B cell (primary cell): ENCODE results near the gene RNF38. TPM values are rescaled to one million over a fixed set of nuclear protein-coding genes. Genes with fewer than 3 reads are reported as not detected.

Experiments used
- ATAC-seq: fragments of 200-7000 bp; cut with Tn5 transposase; one replicate; pipeline ENCODE4 v1.10.0; 2021; ENCODE audit warnings: low read depth, mild to moderate bottlenecking, moderate number of reproducible peaks, moderate library complexity
- CTCF ChIA-PET: fragments of 350-600 bp; sonication (Branson Sonifier 250); formaldehyde crosslinking; loops from one replicate; lab custom pipeline; 2021; ENCODE audit warnings: antibody characterized with exemption, inconsistent platforms; lab: Charles Lee
- POLR2A ChIA-PET: fragments of 350-600 bp; sonication (Branson Sonifier 250); formaldehyde crosslinking; loops from one replicate; lab custom pipeline; 2021; ENCODE audit warnings: antibody characterized with exemption; lab: Charles Lee
- DNase-seq: peaks from one replicate; pipeline ENCODE4 v3.0.0; 2013
- H2AFZ ChIP-seq: 2 replicates; pipeline ENCODE4 v1.6.1; 2012; ENCODE audit warnings: mild to moderate bottlenecking, low read depth, low read length; ENCODE audit not compliant: insufficient read depth, poor library complexity, severe bottlenecking
- H3K27ac ChIP-seq, 2 donors: 1 replicate in 1 of 2; 2 replicates in 1 of 2; pipeline ENCODE4 v1.5.1; 2012 to 2013; ENCODE audit warnings: low read length in 2 of 2, mild to moderate bottlenecking in 2 of 2, moderate library complexity in 1 of 2
- H3K27me3 ChIP-seq, 4 experiments: fragments of 200-600 bp in 1 of 4; sonication (generic) in 1 of 4; replicated peaks in 1 of 4; 1 replicate in 2 of 4; 2 replicates in 2 of 4; pipeline versions ENCODE4 v1.6.1 to v1.7.0; 2013 to 2016; ENCODE audit warnings: low read length in 3 of 4, mild to moderate bottlenecking in 2 of 4, mixed read lengths in 1 of 4, moderate library complexity in 1 of 4; ENCODE audit not compliant: insufficient read depth in 4 of 4, control insufficient read depth in 3 of 4; ENCODE audit errors: control extremely low read depth in 1 of 4
- H3K36me3 ChIP-seq, 2 experiments: replicated peaks in 1 of 2; 1 replicate in 1 of 2; 2 replicates in 1 of 2; pipeline versions ENCODE4 v1.6.1 to v1.7.1; 2013; ENCODE audit warnings: low read length in 1 of 2; ENCODE audit not compliant: insufficient read depth in 2 of 2, control insufficient read depth in 1 of 2; ENCODE audit errors: control extremely low read depth in 1 of 2, extremely low read depth in 1 of 2
- H3K4me1 ChIP-seq, 2 donors: fragments of 200-600 bp in 1 of 2; sonication (generic) in 1 of 2; 1 replicate in 1 of 2; 2 replicates in 1 of 2; pipeline versions ENCODE4 v1.5.1 to v1.6.1; 2013 to 2017; ENCODE audit warnings: low read length in 2 of 2; ENCODE audit not compliant: control insufficient read depth in 2 of 2, insufficient read depth in 2 of 2
- H3K4me2 ChIP-seq: replicated peaks from 2 replicates; pipeline ENCODE3; 2012; ENCODE audit warnings: mild to moderate bottlenecking, low read depth, low read length; ENCODE audit not compliant: poor library complexity, severe bottlenecking
- H3K4me3 ChIP-seq, 5 experiments: fragments of 200-600 bp in 1 of 5; sonication (generic) in 1 of 5; 1 replicate in 3 of 5; 2 replicates in 2 of 5; pipeline versions ENCODE4 v1.5.1 to v1.7.0; 2011 to 2016; ENCODE audit warnings: low read length in 4 of 5, mild to moderate bottlenecking in 4 of 5, low read depth in 2 of 5, control low read depth in 1 of 5, moderate library complexity in 1 of 5; ENCODE audit not compliant: insufficient read depth in 1 of 5; ENCODE audit errors: control extremely low read depth in 1 of 5, extremely low read depth in 1 of 5
- H3K79me2 ChIP-seq: fragments of 200-600 bp; sonication (generic); one replicate; pipeline ENCODE4 v1.6.0; 2016; ENCODE audit warnings: low read length; ENCODE audit not compliant: control insufficient read depth, insufficient read depth
- H3K9ac ChIP-seq: fragments of 200-600 bp; sonication (generic); 2 replicates; pipeline ENCODE4 v1.6.1; 2017; ENCODE audit warnings: mild to moderate bottlenecking, low read length, moderate library complexity
- H3K9me3 ChIP-seq, 3 donors: one replicate each; pipeline versions ENCODE4 v1.6.1 to v1.7.1; 2013; ENCODE audit warnings: low read length in 2 of 3; ENCODE audit not compliant: control insufficient read depth in 2 of 3, insufficient read depth in 1 of 3; ENCODE audit errors: control extremely low read depth in 1 of 3
- H4K20me1 ChIP-seq: 2 replicates; pipeline ENCODE4 v1.6.0; 2012; ENCODE audit warnings: mild to moderate bottlenecking, low read length; ENCODE audit not compliant: insufficient read depth, control insufficient read depth, poor library complexity, severe bottlenecking
- H3K27ac Mint-ChIP-seq: one replicate; pipeline ENCODE4 v1.8.0; 2021; ENCODE audit warnings: mixed read lengths
- H3K27me3 Mint-ChIP-seq: one replicate; pipeline ENCODE4 v1.8.0; 2021; ENCODE audit warnings: mixed read lengths
- H3K4me1 Mint-ChIP-seq: one replicate; pipeline ENCODE4 v1.8.0; 2021; ENCODE audit warnings: mixed read lengths
- H3K4me3 Mint-ChIP-seq: one replicate; pipeline ENCODE4 v1.8.0; 2021; ENCODE audit warnings: mixed read lengths
- H3K9me3 Mint-ChIP-seq: one replicate; pipeline ENCODE4 v1.8.0; 2022; ENCODE audit warnings: mixed read lengths; ENCODE audit not compliant: insufficient read depth
- EZH2 ChIP-seq: IDR thresholded peaks from 2 replicates; pipeline ENCODE4 v1.6.1; 2012; ENCODE audit warnings: borderline replicate concordance, low read depth, mild to moderate bottlenecking, moderate library complexity, low read length; ENCODE audit not compliant: insufficient read depth, poor library complexity, severe bottlenecking
- WGBS: methylation state at CpG from one replicate; pipeline ENCODE4 v1.1.5; 2013; ENCODE audit warnings: missing lambda C conversion rate; ENCODE audit not compliant: insufficient coverage; 5-methylcytosine and 5-hydroxymethylcytosine counted together
- intact Hi-C: fragments of 100-400 bp; cut with micrococcal nuclease; formaldehyde crosslinking; loops from one replicate; pipeline ENCODE4 v1.10.0; 2022
- polyA plus RNA-seq: library from polyadenylated mRNA; depleted of rRNA; stranded (reverse); fragments of >200 nt; gene quantifications from 2 replicates; pipeline ENCODE4 v1.2.3, GENCODE V29; 2012
- total RNA-seq, 2 donors: library from RNA; stranded (reverse); fragments of 120-200 nt in 1 of 2; gene quantifications; 1 replicate in 1 of 2; 2 replicates in 1 of 2; pipeline versions ENCODE4 v1.2.3 to v1.2.4, GENCODE V29; 2013 to 2022
- TF ChIP-seq, protein P1 (sequence below): fragments of 200-600 bp; IDR thresholded peaks from one replicate; pipeline ENCODE4 v1.8.0; 2022; ENCODE audit warnings: antibody characterized with exemption, mild to moderate bottlenecking

The RNF38 gene
- total and polyA plus RNA-seq, 2 donors (not counting 1 experiment from before 2014, with no cell fraction given): 25.2 to 81.6 TPM

DNA sequence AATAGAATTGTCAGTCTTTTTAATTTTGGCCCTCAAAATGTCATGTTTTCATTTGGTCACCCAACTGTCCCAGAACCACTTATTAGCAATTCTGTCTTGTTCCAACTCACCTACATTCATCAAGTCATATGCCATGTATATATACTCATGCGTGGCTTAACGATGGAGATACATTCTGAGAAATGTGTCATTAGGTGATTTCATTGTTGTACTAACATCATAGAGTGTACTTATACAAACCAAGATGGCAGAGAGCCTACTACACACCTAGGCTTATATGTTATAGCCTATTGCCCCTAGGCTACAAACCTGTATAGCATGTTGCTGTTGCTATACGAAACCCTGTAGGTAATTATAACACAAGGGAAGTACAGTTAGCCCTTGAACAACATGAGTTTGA, 36.6 kb downstream of the RNF38 start:
- Mint-ChIP-seq H3K9me3 (no peaks in the 10 kb centered on the region), H3K27me3 (no peaks in the 10 kb centered on the region), H3K4me3 (no peak overlapping the region), H3K27ac (no peak overlapping the region), H3K4me1 (no peaks in the 10 kb centered on the region)
- ATAC-seq (no peak), DNase-seq (no peak)
- Histone ChIP-seq H3K9me3 (no peaks in the 10 kb centered on the region), H3K4me2 (no peak overlapping the region), H3K4me3 (no peak overlapping the region), H3K27ac (no peak overlapping the region), H3K4me1 (no peaks in the 10 kb centered on the region), H3K9ac (no peak overlapping the region), H4K20me1 (peaks cover 42% of the 10 kb centered on the region), H3K79me2 (peaks cover 26% of the 10 kb centered on the region), H3K36me3 (peaks cover 11 to 40% of the 10 kb centered on the region in 2 experiments), H2AFZ (no peak overlapping the region), H3K27me3 (no peaks in the 10 kb centered on the region)
- WGBS: no CpG with 5 or more reads among the region's 3 CpGs
- ChIA-PET POLR2A (no interaction called here), CTCF (no interaction called here)
- TF ChIP-seq EZH2: no peak
- TF ChIP-seq, protein P1, sequence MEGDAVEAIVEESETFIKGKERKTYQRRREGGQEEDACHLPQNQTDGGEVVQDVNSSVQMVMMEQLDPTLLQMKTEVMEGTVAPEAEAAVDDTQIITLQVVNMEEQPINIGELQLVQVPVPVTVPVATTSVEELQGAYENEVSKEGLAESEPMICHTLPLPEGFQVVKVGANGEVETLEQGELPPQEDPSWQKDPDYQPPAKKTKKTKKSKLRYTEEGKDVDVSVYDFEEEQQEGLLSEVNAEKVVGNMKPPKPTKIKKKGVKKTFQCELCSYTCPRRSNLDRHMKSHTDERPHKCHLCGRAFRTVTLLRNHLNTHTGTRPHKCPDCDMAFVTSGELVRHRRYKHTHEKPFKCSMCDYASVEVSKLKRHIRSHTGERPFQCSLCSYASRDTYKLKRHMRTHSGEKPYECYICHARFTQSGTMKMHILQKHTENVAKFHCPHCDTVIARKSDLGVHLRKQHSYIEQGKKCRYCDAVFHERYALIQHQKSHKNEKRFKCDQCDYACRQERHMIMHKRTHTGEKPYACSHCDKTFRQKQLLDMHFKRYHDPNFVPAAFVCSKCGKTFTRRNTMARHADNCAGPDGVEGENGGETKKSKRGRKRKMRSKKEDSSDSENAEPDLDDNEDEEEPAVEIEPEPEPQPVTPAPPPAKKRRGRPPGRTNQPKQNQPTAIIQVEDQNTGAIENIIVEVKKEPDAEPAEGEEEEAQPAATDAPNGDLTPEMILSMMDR: no peak
- intact Hi-C loops: no loop called here

DNA sequence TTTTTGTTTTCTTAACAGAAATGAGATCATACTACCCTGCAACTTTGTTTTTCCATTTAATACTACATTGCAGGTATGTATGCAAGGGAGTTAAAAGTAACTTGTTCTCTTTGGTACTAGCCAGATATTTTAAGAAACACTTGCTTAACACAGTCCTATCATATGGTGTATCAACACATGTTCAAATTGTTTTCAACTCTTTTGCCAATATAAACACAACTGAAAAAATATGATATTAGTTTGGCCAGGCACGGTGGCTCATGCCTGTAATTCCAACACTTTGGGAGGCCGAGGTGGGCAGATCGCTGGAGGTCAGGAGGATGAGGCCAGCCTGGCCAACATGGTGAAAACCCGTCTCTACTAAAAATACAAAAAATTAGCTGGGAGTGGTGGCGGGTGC, 41.6 kb downstream of the RNF38 start:
- no peak overlapping the region for H3K9ac ChIP-seq
- H3K36me3 ChIP-seq: peaks cover 15 to 62% of the 10 kb centered on the region in 2 experiments
- Mint-ChIP-seq H3K9me3 (no peaks in the 10 kb centered on the region), H3K4me1 (no peaks in the 10 kb centered on the region), H3K27me3 (no peaks in the 10 kb centered on the region), H3K27ac (no peak overlapping the region), H3K4me3 (no peak overlapping the region)
- no peak for TF ChIP-seq EZH2
- TF ChIP-seq, protein P1: no peak
- no peaks in the 10 kb centered on the region for H3K4me1 ChIP-seq
- intact Hi-C loops: no loop called here
- no peak overlapping the region for H3K27ac ChIP-seq
- ChIA-PET POLR2A (no interaction called here), CTCF (no interaction called here)
- no peak overlapping the region for H3K4me3 ChIP-seq
- H2AFZ ChIP-seq: no peak overlapping the region
- DNase-seq (no peak), ATAC-seq (no peak)
- 100% methylated on average over 2 of the region's 5 CpGs for WGBS
- H3K27me3 ChIP-seq: no peaks in the 10 kb centered on the region
- H4K20me1 ChIP-seq: peaks cover 23% of the 10 kb centered on the region
- no peak overlapping the region for H3K4me2 ChIP-seq
- H3K79me2 ChIP-seq: peaks cover 8% of the 10 kb centered on the region
- H3K9me3 ChIP-seq: no peaks in the 10 kb centered on the region
